Measurements from ENCODE around the gene EAF2.

EAF2 gene

GRCh38 chr3:121834671-121835464 is at the start of gene EAF2, which contains the start of gene IQCB1:
Gene EAF2, plus strand, starts transcription at chr3:121835209. Its CDS starts 77 bp downstream, at chr3:121835286.
Gene IQCB1, minus strand, starts transcription at chr3:121835060. Its CDS starts 6,100 bp downstream, at chr3:121828960.
- DNase-seq = peak; percentile 98

GRCh38 chr3:121786485-121786884 is 48.5 kb upstream of the EAF2 start:
- peaks cover 92% of the 10 kb centered on the region for H3K36me3 Mint-ChIP-seq (ENCODE audit: low read depth)
- peak overlapping the region; percentile 5 for H3K27ac Mint-ChIP-seq
- no peaks in the 10 kb centered on the region for H3K9me3 Mint-ChIP-seq
- H3K27me3 Mint-ChIP-seq = no peaks in the 10 kb centered on the region
- DNase-seq = no peak
- H3K4me1 Mint-ChIP-seq (ENCODE audit: low read depth) = no peaks in the 10 kb centered on the region
- H3K4me3 Mint-ChIP-seq = no peak overlapping the region

More at GRCh38 chr3:121834671-121835464, at the start of gene EAF2, which contains the start of gene IQCB1:
- H3K4me1 Mint-ChIP-seq (ENCODE audit: low read depth) = peaks cover 55% of the 10 kb centered on the region
- H3K4me3 Mint-ChIP-seq = peak within 1 kb of the TSS; percentile 99
- no peaks in the 10 kb centered on the region for H3K9me3 Mint-ChIP-seq
- H3K27me3 Mint-ChIP-seq = no peaks in the 10 kb centered on the region
- peak within 1 kb of the TSS; percentile 95 for H3K27ac Mint-ChIP-seq
- H3K36me3 Mint-ChIP-seq (ENCODE audit: low read depth) = peaks cover 51% of the 10 kb centered on the region

GRCh38 chr3:121793078-121793477 is 41.9 kb upstream of the EAF2 start:
- Mint-ChIP-seq H3K36me3 (ENCODE audit: low read depth) (peaks cover 84% of the 10 kb centered on the region), H3K9me3 (no peaks in the 10 kb centered on the region), H3K4me3 (no peak overlapping the region), H3K4me1 (ENCODE audit: low read depth) (no peaks in the 10 kb centered on the region), H3K27ac (no peak overlapping the region), H3K27me3 (no peaks in the 10 kb centered on the region)
- DNase-seq = no peak

- peaks cover 81% of the 10 kb centered on the region for H3K36me3 Mint-ChIP-seq (ENCODE audit: low read depth)
- no peak overlapping the region for H3K4me3 Mint-ChIP-seq
- no peak for DNase-seq
- no peaks in the 10 kb centered on the region for H3K4me1 Mint-ChIP-seq (ENCODE audit: low read depth)
- H3K27ac Mint-ChIP-seq = no peak overlapping the region
- H3K27me3 Mint-ChIP-seq = no peaks in the 10 kb centered on the region
- no peaks in the 10 kb centered on the region for H3K9me3 Mint-ChIP-seq
Measured at GRCh38 chr3:121794264-121794983, 40.6 kb upstream of the EAF2 start.

GRCh38 chr3:121796970-121797369 is 38.0 kb upstream of the EAF2 start:
- Mint-ChIP-seq H3K27me3 (no peaks in the 10 kb centered on the region), H3K4me3 (no peak overlapping the region), H3K9me3 (no peaks in the 10 kb centered on the region), H3K36me3 (ENCODE audit: low read depth) (peaks cover 83% of the 10 kb centered on the region), H3K27ac (no peak overlapping the region), H3K4me1 (ENCODE audit: low read depth) (peaks cover 6% of the 10 kb centered on the region)
- no peak for DNase-seq

GRCh38 chr3:121800906-121801305 is 34.1 kb upstream of the EAF2 start:
- no peak for DNase-seq
- no peaks in the 10 kb centered on the region for H3K27me3 Mint-ChIP-seq

GRCh38 chr3:121803771-121804320 is 31.2 kb upstream of the EAF2 start:
- Mint-ChIP-seq H3K4me1 (ENCODE audit: low read depth) (peaks cover 12% of the 10 kb centered on the region), H3K36me3 (ENCODE audit: low read depth) (peaks cover 88% of the 10 kb centered on the region), H3K4me3 (no peak overlapping the region), H3K27ac (no peak overlapping the region), H3K9me3 (no peaks in the 10 kb centered on the region), H3K27me3 (no peaks in the 10 kb centered on the region)
- no peak for DNase-seq

More at GRCh38 chr3:121800906-121801305, 34.1 kb upstream of the EAF2 start:
- H3K27ac Mint-ChIP-seq = no peak overlapping the region
- H3K36me3 Mint-ChIP-seq (ENCODE audit: low read depth) = peaks cover 86% of the 10 kb centered on the region
- no peak overlapping the region for H3K4me3 Mint-ChIP-seq
- H3K4me1 Mint-ChIP-seq (ENCODE audit: low read depth) = peaks cover 12% of the 10 kb centered on the region
- H3K9me3 Mint-ChIP-seq = no peaks in the 10 kb centered on the region

GRCh38 chr3:121809249-121809648 is 25.8 kb upstream of the EAF2 start:
- Mint-ChIP-seq H3K9me3 (no peaks in the 10 kb centered on the region), H3K36me3 (ENCODE audit: low read depth) (peaks cover 90% of the 10 kb centered on the region), H3K27me3 (no peaks in the 10 kb centered on the region), H3K27ac (no peak overlapping the region), H3K4me3 (no peak overlapping the region), H3K4me1 (ENCODE audit: low read depth) (peaks cover 20% of the 10 kb centered on the region)
- DNase-seq = no peak

GRCh38 chr3:121817753-121818152 is 17.3 kb upstream of the EAF2 start:
- Mint-ChIP-seq H3K4me1 (ENCODE audit: low read depth) (peaks cover 61% of the 10 kb centered on the region), H3K27me3 (no peaks in the 10 kb centered on the region), H3K4me3 (no peak overlapping the region), H3K27ac (no peak overlapping the region), H3K36me3 (ENCODE audit: low read depth) (peaks cover 86% of the 10 kb centered on the region), H3K9me3 (peaks cover 12% of the 10 kb centered on the region)
- no peak for DNase-seq

- Mint-ChIP-seq H3K4me1 (ENCODE audit: low read depth) (peaks cover 60% of the 10 kb centered on the region), H3K36me3 (ENCODE audit: low read depth) (peaks cover 88% of the 10 kb centered on the region), H3K4me3 (no peak overlapping the region), H3K27me3 (no peaks in the 10 kb centered on the region), H3K9me3 (peaks cover 15% of the 10 kb centered on the region), H3K27ac (no peak overlapping the region)
- DNase-seq = no peak
Measured at GRCh38 chr3:121818578-121818977, 16.4 kb upstream of the EAF2 start.

GRCh38 chr3:121819236-121819635 is 15.8 kb upstream of the EAF2 start:
- no peak for DNase-seq
- H3K36me3 Mint-ChIP-seq (ENCODE audit: low read depth) = peaks cover 89% of the 10 kb centered on the region
- no peaks in the 10 kb centered on the region for H3K27me3 Mint-ChIP-seq
- H3K4me3 Mint-ChIP-seq = no peak overlapping the region
- H3K9me3 Mint-ChIP-seq = peaks cover 16% of the 10 kb centered on the region
- peaks cover 53% of the 10 kb centered on the region for H3K4me1 Mint-ChIP-seq (ENCODE audit: low read depth)
- no peak overlapping the region for H3K27ac Mint-ChIP-seq

GRCh38 chr3:121821421-121822199 is 13.4 kb upstream of the EAF2 start:
- Mint-ChIP-seq H3K27ac (peak overlapping the region; percentile 6), H3K36me3 (ENCODE audit: low read depth) (peaks cover 89% of the 10 kb centered on the region), H3K4me3 (no peak overlapping the region), H3K27me3 (no peaks in the 10 kb centered on the region), H3K4me1 (ENCODE audit: low read depth) (peaks cover 42% of the 10 kb centered on the region), H3K9me3 (peaks cover 12% of the 10 kb centered on the region)
- DNase-seq = no peak

GRCh38 chr3:121822973-121823372 is 12.0 kb upstream of the EAF2 start:
- H3K27ac Mint-ChIP-seq = no peak overlapping the region
- DNase-seq = no peak
- H3K36me3 Mint-ChIP-seq (ENCODE audit: low read depth) = peaks cover 90% of the 10 kb centered on the region
- no peak overlapping the region for H3K4me3 Mint-ChIP-seq
- peaks cover 8% of the 10 kb centered on the region for H3K9me3 Mint-ChIP-seq
- H3K4me1 Mint-ChIP-seq (ENCODE audit: low read depth) = peaks cover 34% of the 10 kb centered on the region
- no peaks in the 10 kb centered on the region for H3K27me3 Mint-ChIP-seq

GRCh38 chr3:121834157-121834670 is 795 bp upstream of the EAF2 start:
- Mint-ChIP-seq H3K4me1 (ENCODE audit: low read depth) (peaks cover 60% of the 10 kb centered on the region), H3K27me3 (no peaks in the 10 kb centered on the region), H3K36me3 (ENCODE audit: low read depth) (peaks cover 58% of the 10 kb centered on the region), H3K27ac (peak overlapping the region; percentile 95), H3K9me3 (no peaks in the 10 kb centered on the region), H3K4me3 (peak overlapping the region; percentile 99)
- DNase-seq = no peak

Measured in activated T-cell treated with anti-CD3 and anti-CD28 coated beads, Interleukin-2, amount 50 U/mL, for 24 hours (primary cell).